GM20000 (cell line): ENCODE results near the gene PRPF6.

Experiments
- DNase-seq: peaks from one replicate; pipeline ENCODE4 v3.0.0; 2012; ENCODE audit warnings: low spot score
- CTCF ChIP-seq: IDR thresholded peaks from 2 replicates; pipeline ENCODE4 v1.5.1; 2012; ENCODE audit warnings: mild to moderate bottlenecking, control low read depth; ENCODE audit errors: extremely low read depth, missing control alignments

Gene PRPF6

GRCh38 chr20:64029293-64030117 lies 48.6 kb downstream of the PRPF6 start:
- TF ChIP-seq CTCF: no peak
- no peak for DNase-seq

- no peak for TF ChIP-seq CTCF
- DNase-seq: no peak
Measured at GRCh38 chr20:64030371-64031134, 49.6 kb downstream of the PRPF6 start.

DNA sequence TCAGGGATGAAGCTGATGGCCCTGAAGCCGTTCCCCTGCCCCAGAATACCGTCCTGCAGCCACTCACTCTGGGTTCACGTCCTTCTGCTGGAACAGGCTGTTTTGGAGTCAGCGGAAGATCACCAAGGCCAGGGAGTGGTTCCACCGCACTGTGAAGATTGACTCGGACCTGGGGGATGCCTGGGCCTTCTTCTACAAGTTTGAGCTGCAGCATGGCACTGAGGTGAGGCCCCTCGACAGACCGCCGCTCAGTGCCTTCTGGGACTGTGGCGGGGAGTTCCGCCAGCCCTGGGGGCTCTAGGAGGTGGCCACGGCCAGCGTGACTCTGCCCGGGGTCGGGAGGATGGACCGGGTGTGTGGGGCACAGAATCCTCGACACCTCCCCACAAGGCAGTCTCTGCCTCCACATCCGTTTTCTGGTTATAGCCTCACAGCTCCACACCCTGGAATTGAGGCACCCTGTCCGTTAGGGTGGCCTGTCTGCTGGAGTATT lies 50.9 kb downstream of the PRPF6 start:
- no peak for TF ChIP-seq CTCF
- no peak for DNase-seq

DNA sequence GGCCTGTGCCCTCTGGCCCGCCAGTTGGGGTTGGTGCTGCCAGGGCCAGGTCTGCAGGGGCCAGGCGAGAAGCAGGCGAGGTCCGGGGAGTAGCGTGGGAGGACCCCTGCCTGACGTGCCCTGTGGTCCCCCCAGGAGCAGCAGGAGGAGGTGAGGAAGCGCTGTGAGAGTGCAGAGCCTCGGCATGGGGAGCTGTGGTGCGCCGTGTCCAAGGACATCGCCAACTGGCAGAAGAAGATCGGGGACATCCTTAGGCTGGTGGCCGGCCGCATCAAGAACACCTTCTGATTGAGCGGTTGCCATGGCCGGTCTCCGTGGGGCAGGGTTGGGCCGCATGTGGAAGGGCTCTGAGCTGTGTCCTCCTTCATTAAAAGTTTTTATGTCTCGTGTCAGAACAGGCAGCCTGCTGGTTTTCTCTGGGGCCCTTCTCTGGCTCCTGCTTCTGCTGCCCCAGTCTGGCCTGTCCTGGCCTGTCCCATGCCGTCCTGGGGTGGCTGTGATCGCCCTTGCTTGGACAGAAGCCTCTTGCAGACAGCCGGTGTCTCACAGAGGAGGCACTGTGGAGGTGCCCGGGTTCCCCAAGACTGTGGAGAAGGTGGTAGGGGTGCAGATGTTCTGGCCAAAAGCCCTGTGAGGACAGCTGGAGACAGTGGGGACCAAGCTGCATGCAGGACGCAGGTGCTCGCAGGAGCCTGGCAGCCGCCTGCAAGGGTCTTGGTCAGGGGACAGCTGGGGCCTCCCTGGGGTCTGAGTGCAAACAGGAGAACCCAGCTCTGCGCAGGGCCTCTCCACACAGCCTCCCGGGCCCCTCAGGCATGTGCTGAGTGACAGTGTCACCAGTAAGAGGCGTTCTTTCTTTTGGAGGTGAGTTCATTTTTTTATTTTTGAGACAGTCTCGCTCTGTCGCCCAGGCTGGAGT lies 52.0 kb downstream of the PRPF6 start:
- no peak for DNase-seq
- no peak for TF ChIP-seq CTCF

- TF ChIP-seq CTCF: no peak
- DNase-seq: no peak
Measured at GRCh38 chr20:64033981-64034493, 53.1 kb downstream of the PRPF6 start.

- peak; percentile 66 for DNase-seq
- no peak for TF ChIP-seq CTCF
Measured at GRCh38 chr20:64035066-64035932, 54.4 kb downstream of the PRPF6 start.
